Astrocyte (in vitro differentiated cells and primary cell): ENCODE results near the gene MTA2.

Experiments used
- CTCF ChIP-seq: IDR thresholded peaks from 2 replicates; pipeline ENCODE4 v1.5.1; 2011; ENCODE audit warnings: low read depth, mild to moderate bottlenecking, inconsistent platforms, low read length, moderate library complexity; ENCODE audit not compliant: insufficient read depth
- EZH2 ChIP-seq: IDR thresholded peaks from 2 replicates; pipeline ENCODE4 v1.6.1; 2012; ENCODE audit warnings: mild to moderate bottlenecking, low read length, inconsistent platforms; ENCODE audit not compliant: insufficient read depth

- TF ChIP-seq CTCF (no peak), EZH2 (no peak)
These were observed 36.4 kb downstream of the MTA2 start for GRCh38 chr11:62565100-62565802.
